Stomach (tissue), 9 donors: Measurements from ENCODE around the gene SAMD1. TPM values are rescaled to one million over a fixed set of nuclear protein-coding genes. Genes with fewer than 3 reads are reported as not detected.

ENCODE experiments used
- DNase-seq, 2 donors: peaks; one replicate each; pipeline versions ENCODE4 v3.0.0 to v3.0.0-alpha.2; 2013 to 2019
- H3K27ac ChIP-seq, 5 donors: fragments of 200-600 bp in 4 of 5; sonication (generic) in 4 of 5; one replicate each; pipeline ENCODE4 v1.5.1; 2013 to 2019; ENCODE audit warnings: mild to moderate bottlenecking in 1 of 5, moderate library complexity in 1 of 5
- H3K27me3 ChIP-seq, 3 donors: fragments of 200-600 bp; sonication (generic); one replicate each; pipeline ENCODE4 v1.5.1; 2017 to 2019; ENCODE audit warnings: mixed run types in 1 of 3
- H3K36me3 ChIP-seq, 4 donors: fragments of 200-600 bp; sonication (generic); 1 replicate in 3 of 4; 2 replicates in 1 of 4; pipeline ENCODE4 v1.5.1; 2016 to 2019
- H3K4me1 ChIP-seq, 4 donors: fragments of 200-600 bp; sonication (generic); one replicate each; pipeline ENCODE4 v1.5.1; 2016 to 2019
- H3K4me3 ChIP-seq, 4 donors: fragments of 200-600 bp; sonication (generic) in 3 of 4; one replicate each; pipeline ENCODE4 v1.5.1; 2016 to 2019; ENCODE audit warnings: mild to moderate bottlenecking in 1 of 4
- H3K9me3 ChIP-seq, 4 donors: fragments of 200-600 bp; sonication (generic); one replicate each; pipeline ENCODE4 v1.5.1; 2016 to 2019
- EP300 ChIP-seq: sonication (generic); formaldehyde crosslinking; IDR thresholded peaks from one replicate; pipeline ENCODE4 v1.6.1; 2017; ENCODE audit warnings: antibody characterized with exemption
- POLR2A ChIP-seq, 4 donors: fragments of 450-650 bp; IDR thresholded peaks; one replicate each; pipeline ENCODE4 v1.6.1; 2016; ENCODE audit warnings: antibody characterized with exemption in 4 of 4, control low read depth in 2 of 4, mild to moderate bottlenecking in 1 of 4, moderate library complexity in 1 of 4
- POLR2AphosphoS5 ChIP-seq, 3 donors: sonication (generic); formaldehyde crosslinking; IDR thresholded peaks; one replicate each; pipeline ENCODE4 v1.6.1; 2016; ENCODE audit warnings: antibody characterized with exemption in 3 of 3
- WGBS, 5 donors: extraction: QIAGEN DNeasy Blood & Tissue Kit in 3 of 5; methylation state at CpG; one replicate each; pipeline versions ENCODE4 v1.1.5 to v1.1.7; 2013 to 2018; 5-methylcytosine and 5-hydroxymethylcytosine counted together
- intact Hi-C: fragments of 100-400 bp; cut with DNase I; formaldehyde crosslinking; loops from one replicate; pipeline ENCODE4 v1.15.1; 2023; ENCODE audit warnings: low total_unique reads
- polyA plus RNA-seq, 3 donors: library from polyadenylated mRNA; stranded (reverse); fragments of 200-250 nt; gene quantifications; one replicate each; pipeline ENCODE4 v1.2.3, GENCODE V29; 2013
- total RNA-seq, 5 donors: library from RNA; depleted of rRNA; stranded (reverse); fragments of >200 nt; gene quantifications; one replicate each; pipeline versions ENCODE4 v1.1.0 to v1.2.3, GENCODE V29; 2014 to 2016
- TF ChIP-seq, protein P1 (sequence below), 7 experiments: fragments of 450-650 bp in 4 of 7; fragments of 200-600 bp in 3 of 7; sonication (generic) in 3 of 7; IDR thresholded peaks; one replicate each; pipeline ENCODE4 v1.5.1; 2016 to 2019; ENCODE audit warnings: antibody characterized with exemption in 7 of 7, control low read depth in 2 of 7, mild to moderate bottlenecking in 1 of 7
- donor health status: healthy with polysubstance abuse.
- donor health status: Bipolar disorder and iron deficiency.
- donor health status: healthy.

The SAMD1 gene
- total and polyA plus RNA-seq, 8 donors: 4.8 to 228 (median 23.5) TPM

DNA sequence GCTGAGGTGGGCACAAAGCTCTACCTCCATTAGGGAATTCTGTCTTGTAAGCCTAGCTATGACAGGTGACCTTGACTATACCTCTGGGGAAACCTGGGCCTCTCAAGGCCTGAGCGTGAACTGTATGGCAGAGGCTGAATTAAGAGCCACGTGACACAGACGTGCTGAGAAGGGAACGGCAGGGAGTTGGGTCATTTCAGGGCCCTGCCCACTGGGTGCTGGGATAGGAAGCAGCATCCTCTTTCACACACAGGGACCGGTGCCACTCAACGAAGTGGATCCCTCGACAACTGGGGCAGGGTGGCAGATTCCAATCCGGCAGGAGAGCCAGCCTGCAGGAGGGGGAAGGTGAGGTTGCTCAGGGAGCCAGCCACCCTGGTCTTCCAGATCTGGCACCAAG lies 36.6 kb upstream of the SAMD1 start:
- TF ChIP-seq EP300 (no peak), POLR2AphosphoS5 (IDR thresholded peaks at IDR 0.05) (no peak), POLR2A (IDR thresholded peaks at IDR 0.05) (no peak)
- TF ChIP-seq, protein P1, sequence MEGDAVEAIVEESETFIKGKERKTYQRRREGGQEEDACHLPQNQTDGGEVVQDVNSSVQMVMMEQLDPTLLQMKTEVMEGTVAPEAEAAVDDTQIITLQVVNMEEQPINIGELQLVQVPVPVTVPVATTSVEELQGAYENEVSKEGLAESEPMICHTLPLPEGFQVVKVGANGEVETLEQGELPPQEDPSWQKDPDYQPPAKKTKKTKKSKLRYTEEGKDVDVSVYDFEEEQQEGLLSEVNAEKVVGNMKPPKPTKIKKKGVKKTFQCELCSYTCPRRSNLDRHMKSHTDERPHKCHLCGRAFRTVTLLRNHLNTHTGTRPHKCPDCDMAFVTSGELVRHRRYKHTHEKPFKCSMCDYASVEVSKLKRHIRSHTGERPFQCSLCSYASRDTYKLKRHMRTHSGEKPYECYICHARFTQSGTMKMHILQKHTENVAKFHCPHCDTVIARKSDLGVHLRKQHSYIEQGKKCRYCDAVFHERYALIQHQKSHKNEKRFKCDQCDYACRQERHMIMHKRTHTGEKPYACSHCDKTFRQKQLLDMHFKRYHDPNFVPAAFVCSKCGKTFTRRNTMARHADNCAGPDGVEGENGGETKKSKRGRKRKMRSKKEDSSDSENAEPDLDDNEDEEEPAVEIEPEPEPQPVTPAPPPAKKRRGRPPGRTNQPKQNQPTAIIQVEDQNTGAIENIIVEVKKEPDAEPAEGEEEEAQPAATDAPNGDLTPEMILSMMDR (IDR thresholded peaks at IDR 0.05): no peak
- Histone ChIP-seq H3K27ac (peak overlapping the region in 2 of 5 donors; percentile 43 to 59), H3K4me1 (peaks cover 0 to 29% (median 2%) of the 10 kb centered on the region in 4 donors), H3K27me3 (no peaks in the 10 kb centered on the region), H3K36me3 (no peaks in the 10 kb centered on the region), H3K4me3 (no peak overlapping the region), H3K9me3 (no peaks in the 10 kb centered on the region)
- peak in 1 of 2 donors; percentile 54 for DNase-seq
- WGBS, 5 donors: 88 to 92% (median 90%) methylated on average over 8 of the region's 8 CpGs
- intact Hi-C loops: no loop called here

DNA sequence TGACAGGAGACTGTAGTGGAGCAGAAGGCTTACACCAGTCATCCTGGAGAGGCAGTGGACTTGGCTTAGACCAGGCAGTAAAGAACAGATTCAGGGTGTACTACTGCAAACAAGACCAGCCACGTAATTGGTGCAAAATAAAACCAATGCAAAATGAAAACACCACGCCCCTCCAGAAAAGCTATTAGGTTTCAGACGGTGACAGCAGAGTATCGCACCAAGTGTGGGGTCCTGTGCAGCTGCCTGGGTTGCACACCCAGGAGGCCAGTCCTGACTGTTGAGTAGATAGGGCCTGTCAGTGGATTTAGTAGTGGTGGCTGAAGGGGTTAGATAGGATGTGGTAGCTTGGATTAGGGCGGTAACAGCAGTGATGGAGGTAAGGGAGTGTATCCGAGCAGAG lies 32.4 kb upstream of the SAMD1 start:
- H3K4me3 ChIP-seq: no peak overlapping the region
- WGBS, 5 donors: 90 to 98% (median 95%) methylated on average over 6 of the region's 6 CpGs
- DNase-seq: no peak
- TF ChIP-seq, protein P1 (IDR thresholded peaks at IDR 0.05): no peak
- TF ChIP-seq EP300 (no peak), POLR2AphosphoS5 (IDR thresholded peaks at IDR 0.05) (no peak), POLR2A (IDR thresholded peaks at IDR 0.05) (no peak)
- H3K36me3 ChIP-seq: no peaks in the 10 kb centered on the region
- intact Hi-C loops: no loop called here
- H3K27ac ChIP-seq: no peak overlapping the region
- no peaks in the 10 kb centered on the region for H3K27me3 ChIP-seq
- peaks cover 17 to 32% (median 20%) of the 10 kb centered on the region in 4 donors for H3K4me1 ChIP-seq
- no peaks in the 10 kb centered on the region for H3K9me3 ChIP-seq

DNA sequence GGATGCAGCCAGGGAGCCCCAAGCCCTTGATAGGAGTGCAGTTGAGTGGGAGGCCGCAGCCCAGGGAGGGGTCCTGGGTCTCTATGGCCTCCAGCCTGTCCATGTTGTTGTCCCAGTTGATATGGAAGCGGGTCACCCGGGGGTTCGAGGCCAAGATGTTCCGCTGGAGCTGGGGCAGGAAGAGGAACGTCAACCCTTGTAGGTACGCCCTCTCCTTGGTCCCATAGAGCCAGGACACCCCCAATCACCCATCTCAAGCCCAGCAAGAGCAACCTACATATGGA lies 29.9 kb upstream of the SAMD1 start:
- no peaks in the 10 kb centered on the region for H3K36me3 ChIP-seq
- intact Hi-C loops: no loop called here
- TF ChIP-seq EP300 (no peak), POLR2A (IDR thresholded peaks at IDR 0.05) (no peak), POLR2AphosphoS5 (IDR thresholded peaks at IDR 0.05) (no peak)
- TF ChIP-seq, protein P1 (IDR thresholded peaks at IDR 0.05): no peak
- no peaks in the 10 kb centered on the region for H3K9me3 ChIP-seq
- WGBS, 5 donors: 89 to 97% (median 96%) methylated on average over 7 of the region's 7 CpGs
- H3K4me1 ChIP-seq: peaks cover 32 to 40% (median 37%) of the 10 kb centered on the region in 4 donors
- DNase-seq: no peak
- no peaks in the 10 kb centered on the region for H3K27me3 ChIP-seq
- H3K27ac ChIP-seq: peak overlapping the region in 4 of 5 donors; percentile 97 to 99 (median 99)
- H3K4me3 ChIP-seq: no peak overlapping the region

DNA sequence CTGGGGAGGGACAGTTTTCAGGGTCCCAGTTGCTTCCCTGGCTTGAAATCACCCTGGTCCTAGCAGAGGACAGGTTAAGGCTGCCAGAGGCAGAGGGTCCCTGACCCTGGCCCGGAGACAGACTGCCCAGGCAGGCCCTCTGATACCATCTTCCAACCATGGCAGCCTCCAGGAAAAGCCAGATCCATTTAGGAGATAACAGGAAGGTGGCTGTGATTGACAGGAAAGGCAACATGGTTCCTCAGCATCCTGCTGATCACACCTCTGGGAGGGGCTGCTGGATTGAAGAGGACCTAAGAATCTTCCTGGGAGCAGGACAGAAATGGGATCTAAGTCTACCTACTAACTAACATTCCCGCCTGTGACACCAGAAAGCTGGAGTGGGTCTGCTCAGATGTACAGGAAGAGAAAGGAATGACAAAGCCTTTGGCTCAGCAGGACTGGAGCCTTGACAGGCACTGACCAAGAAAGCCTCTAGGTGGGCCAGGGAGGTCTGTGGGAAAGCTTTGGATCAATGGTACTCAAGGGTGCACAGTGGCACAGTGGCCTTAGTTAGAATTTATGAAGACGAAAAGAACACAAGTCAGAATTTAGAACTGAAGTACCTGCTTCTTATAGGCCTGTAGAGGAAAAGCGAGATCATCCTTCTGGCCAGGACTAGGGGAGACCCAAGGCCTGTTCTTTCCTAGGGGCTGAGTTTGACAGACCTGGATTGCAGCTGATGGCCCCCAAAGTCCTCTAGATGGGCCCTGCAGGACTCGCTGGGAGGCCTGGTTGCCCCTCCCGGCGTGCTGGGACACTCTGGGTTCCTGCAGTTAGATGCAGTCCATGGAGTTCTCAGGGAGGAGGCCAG lies 29.3 kb upstream of the SAMD1 start:
- Histone ChIP-seq H3K27me3 (no peaks in the 10 kb centered on the region), H3K36me3 (no peaks in the 10 kb centered on the region), H3K27ac (peak overlapping the region; percentile 23 to 99 (median 99)), H3K4me1 (peaks cover 35 to 46% (median 42%) of the 10 kb centered on the region in 4 donors), H3K9me3 (no peaks in the 10 kb centered on the region), H3K4me3 (no peak overlapping the region)
- TF ChIP-seq EP300: no peak
- TF ChIP-seq POLR2AphosphoS5 (IDR thresholded peaks at IDR 0.05): no peak
- TF ChIP-seq POLR2A (IDR thresholded peaks at IDR 0.05): no peak
- TF ChIP-seq, protein P1 (IDR thresholded peaks at IDR 0.05): no peak
- intact Hi-C loops: no loop called here
- no peak for DNase-seq
- WGBS, 5 donors: 86 to 95% (median 89%) methylated on average over 7 of the region's 7 CpGs
